Measurements from ENCODE around the gene THAP11. TPM values are rescaled to one million over a fixed set of nuclear protein-coding genes. Genes with fewer than 3 reads are reported as not detected.

The THAP11 gene
- total and polyA plus RNA-seq, 2 of the 13 experiments (the other 11 are each of a cell fraction or from before 2014, with no cell fraction given): 44.2 to 53.4 TPM

GRCh38 chr16:67833415-67834241 lies 8.5 kb upstream of the THAP11 start (continued):
- TF ChIP-seq ZNF704 (CRISPR knock-in tag; IDR thresholded peaks at IDR 0.05; ENCODE audit: borderline replicate concordance) (peak; percentile 69; the same call in 1 of the 2 replicates), ZSCAN9 (CRISPR knock-in tag; IDR thresholded peaks at IDR 0.05; ENCODE audit: borderline replicate concordance) (peak; percentile 92), HNF4G (IDR thresholded peaks at IDR 0.05; ENCODE audit: borderline replicate concordance, low read depth, low read length) (no peak), HNF4G (CRISPR knock-in tag; IDR thresholded peaks at IDR 0.05; ENCODE audit: borderline replicate concordance, low read depth) (no peak; the same call in 1 of the 2 replicates), ZNF781 (CRISPR knock-in tag; IDR thresholded peaks at IDR 0.05; ENCODE audit: borderline replicate concordance, not compliant biosample characterization) (peak; percentile 88), ZFP36 (IDR thresholded peaks at IDR 0.05; ENCODE audit: borderline replicate concordance, low read depth, low read length, partially characterized antibody) (no peak), HES4 (CRISPR knock-in tag; IDR thresholded peaks at IDR 0.05; ENCODE audit: borderline replicate concordance) (peak; percentile 71; the same call in 1 of the 2 replicates), BORCS8-MEF2B (CRISPR knock-in tag; IDR thresholded peaks at IDR 0.05) (peak; percentile 95), ZBTB2 (CRISPR knock-in tag; IDR thresholded peaks at IDR 0.05; ENCODE audit: low read depth) (no peak), ZNF7 (CRISPR knock-in tag; IDR thresholded peaks at IDR 0.05) (no peak), CENPT (CRISPR knock-in tag; IDR thresholded peaks at IDR 0.05; ENCODE audit: low read depth) (peak; percentile 26; the same call in 1 of the 2 replicates), MIER2 (CRISPR knock-in tag; IDR thresholded peaks at IDR 0.05) (peak; percentile 74; the same call in 1 of the 2 replicates), SNAPC2 (CRISPR knock-in tag; IDR thresholded peaks at IDR 0.05) (peak; percentile 97), ZBTB40 (IDR thresholded peaks at IDR 0.05) (no peak), ZBTB40 (CRISPR knock-in tag; IDR thresholded peaks at IDR 0.05) (peak; percentile 84), ZNF3 (CRISPR knock-in tag; IDR thresholded peaks at IDR 0.05) (no peak), HOXA7 (CRISPR knock-in tag; IDR thresholded peaks at IDR 0.05) (no peak), ZNF569 (CRISPR knock-in tag; IDR thresholded peaks at IDR 0.05; ENCODE audit: borderline replicate concordance) (peak; percentile 86; the same call in 1 of the 2 replicates)

Data from HepG2 (cell line).